Measurements from ENCODE around the gene PSMB8. TPM values are rescaled to one million over a fixed set of nuclear protein-coding genes. Genes with fewer than 3 reads are reported as not detected.

PSMB8 gene
- total RNA-seq, 4 donors from 2014 or later, result 9.4 to 95.2 (median 72.6) TPM

DNA sequence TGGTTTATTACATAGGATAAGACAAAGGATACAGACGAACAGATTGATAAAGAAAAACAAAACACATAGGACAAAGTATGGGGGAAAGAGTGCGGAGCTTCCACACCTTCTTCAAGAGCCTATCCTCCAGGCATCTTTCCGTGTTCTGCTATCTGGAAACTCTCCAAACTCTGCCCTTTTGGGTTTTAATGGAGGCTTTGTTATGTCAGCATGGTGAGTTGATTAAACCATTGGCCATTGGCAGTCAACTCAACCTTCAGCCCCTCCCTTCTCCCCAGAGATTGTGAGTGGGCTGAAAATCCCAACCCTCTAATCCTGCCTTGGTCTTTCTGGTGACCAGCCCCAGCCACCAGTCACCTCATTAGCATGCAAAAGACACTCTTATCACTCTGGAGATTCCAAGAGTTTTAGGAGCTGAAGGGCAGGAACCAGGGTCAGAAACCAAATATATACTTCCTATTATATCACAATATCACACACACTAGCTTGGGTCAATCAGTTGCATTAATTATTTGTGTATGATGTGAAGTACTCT lies 50.9 kb downstream of the PSMB8 start:
- H3K36me3 ChIP-seq, result no peaks in the 10 kb centered on the region
- no peak for DNase-seq
- H3K4me1 ChIP-seq, result peaks cover 0 to 7% (median 2%) of the 10 kb centered on the region in 4 donors
- 53 to 61% methylated on average over 3 of the region's 3 CpGs for WGBS, 2 donors (ENCODE audit: low coverage in 1 of 2)
- no peak for TF ChIP-seq POLR2A (IDR thresholded peaks at IDR 0.05)
- TF ChIP-seq EP300 (IDR thresholded peaks at IDR 0.05; ENCODE audit: low read depth), result no peak
- TF ChIP-seq CTCF (IDR thresholded peaks at IDR 0.05), result no peak
- no peak for TF ChIP-seq POLR2AphosphoS5 (IDR thresholded peaks at IDR 0.05)
- in situ Hi-C loops (cut with MboI; ENCODE audit: low pct_ligation_motif_present in 1 of 4, low pct_unique_long_range_greater_than_20kb in 1 of 4, low sequenced_read_pairs in 3 of 4), result loop anchor here in 3 of 4 donors (5.0 to 25.0 kb wide), 4 partner anchors 96 to 556 kb away; no protein-coding TSS in a partner anchor
- no peaks in the 10 kb centered on the region for H3K9me3 ChIP-seq
- intact Hi-C loops (cut with DNase I; ENCODE audit: low total_unique reads), result no loop called here
- no peak overlapping the region for H3K4me3 ChIP-seq
- H3K27ac ChIP-seq, result no peak overlapping the region
- peaks cover 65% of the 10 kb centered on the region for H3K27me3 ChIP-seq

Other genes starting within 250 kb of the PSMB8 start
- gene HLA-DQA1, start 206.6 kb downstream of the PSMB8 start, total RNA-seq, result 1 to 10 TPM in 2 of 4 donors, under 1 TPM in 1, not detected in 1; 0.41 to 4.5 (median 3.2) TPM
- 1 to 10 TPM in 2 of 4 donors, under 1 TPM in 1, not detected in 1; 0.14 to 1.9 (median 1.1) TPM for gene HLA-DQB1, start 177.4 kb downstream of the PSMB8 start, total RNA-seq
- 1 to 10 TPM in 1 of 4 donors, not detected in 3; 2.7 TPM for gene HLA-DQA2, start 102.7 kb downstream of the PSMB8 start, total RNA-seq
- gene HLA-DQB2, start 80.5 kb downstream of the PSMB8 start, total RNA-seq, result under 1 TPM in 2 of 4 donors, not detected in 2; 0.27 to 0.32 TPM
- gene HLA-DOB, start 27.0 kb downstream of the PSMB8 start, total RNA-seq, result 1 to 10 TPM in 1 of 4 donors, not detected in 3; 5.7 TPM
- 10 to 100 TPM; 12.3 to 48.2 (median 27.1) TPM for gene TAP2, start 5.3 kb downstream of the PSMB8 start, total RNA-seq
- gene TAP1, start 9.7 kb upstream of the PSMB8 start, total RNA-seq, result 10 to 100 TPM; 63.2 to 87.9 (median 75.3) TPM
- 10 to 100 TPM; 14.6 to 44.1 (median 32.9) TPM for gene PSMB9, start 10.1 kb upstream of the PSMB8 start, total RNA-seq
- gene HLA-DMB, start 97.0 kb upstream of the PSMB8 start, total RNA-seq, result 10 to 100 TPM in 2 of 4 donors, 1 to 10 TPM in 2; 1.8 to 20.8 (median 13.2) TPM
- 10 to 100 TPM in 3 of 4 donors, 1 to 10 TPM in 1; 1.4 to 40.4 (median 20.8) TPM for gene HLA-DMA, start 109.0 kb upstream of the PSMB8 start, total RNA-seq
- gene BRD2, start 124.5 kb upstream of the PSMB8 start, total RNA-seq, result 100 to 1,000 TPM; 116 to 612 (median 238) TPM
- 1 to 10 TPM in 3 of 4 donors, under 1 TPM in 1; 0.82 to 7.9 (median 2.6) TPM for gene HLA-DOA, start 165.5 kb upstream of the PSMB8 start, total RNA-seq
- 10 to 100 TPM in 3 of 4 donors, 1 to 10 TPM in 1; 2.2 to 77.8 (median 28.7) TPM for gene HLA-DPA1, start 229.6 kb upstream of the PSMB8 start, total RNA-seq
- gene HLA-DPB1, start 231.9 kb upstream of the PSMB8 start, total RNA-seq, result 10 to 100 TPM in 3 of 4 donors, 1 to 10 TPM in 1; 10.0 to 68.0 (median 40.4) TPM